ENCODE data around the gene VENTX.

- TF ChIP-seq POLR2A (IDR thresholded peaks at IDR 0.05) = no peak
- no peak for TF ChIP-seq CTCF (IDR thresholded peaks at IDR 0.05)
These were observed 8.6 kb downstream of the VENTX start for GRCh38 chr10:133246236-133246626.
